Neural cell (in vitro differentiated cells): ENCODE data around the gene PDE8A.

ENCODE experiments used
- EZH2 ChIP-seq: fragments of 200-600, 300-800 bp; shearing (Covaris generic), sonication (generic); IDR thresholded peaks from 2 replicates; pipeline ENCODE4 v1.6.1; 2014; ENCODE audit warnings: antibody characterized with exemption, low read length, borderline replicate concordance, mild to moderate bottlenecking; ENCODE audit not compliant: insufficient read depth, poor library complexity, severe bottlenecking
- SMC3 ChIP-seq: fragments of 450-650 bp; conservative IDR thresholded peaks from 2 replicates; pipeline ENCODE4 v1.6.1; 2014; ENCODE audit warnings: antibody characterized with exemption, mild to moderate bottlenecking, moderate library complexity; ENCODE audit not compliant: poor library complexity
- TF ChIP-seq, protein P1 (sequence below): fragments of 450-650 bp; IDR thresholded peaks from 2 replicates; pipeline ENCODE4 v1.5.1; 2014; ENCODE audit warnings: antibody characterized with exemption, mild to moderate bottlenecking, moderate library complexity; ENCODE audit not compliant: poor library complexity, severe bottlenecking
- TF ChIP-seq, protein P2 (sequence below): IDR thresholded peaks from 2 replicates; pipeline ENCODE4 v1.6.1; 2012; ENCODE audit warnings: borderline replicate concordance

DNA sequence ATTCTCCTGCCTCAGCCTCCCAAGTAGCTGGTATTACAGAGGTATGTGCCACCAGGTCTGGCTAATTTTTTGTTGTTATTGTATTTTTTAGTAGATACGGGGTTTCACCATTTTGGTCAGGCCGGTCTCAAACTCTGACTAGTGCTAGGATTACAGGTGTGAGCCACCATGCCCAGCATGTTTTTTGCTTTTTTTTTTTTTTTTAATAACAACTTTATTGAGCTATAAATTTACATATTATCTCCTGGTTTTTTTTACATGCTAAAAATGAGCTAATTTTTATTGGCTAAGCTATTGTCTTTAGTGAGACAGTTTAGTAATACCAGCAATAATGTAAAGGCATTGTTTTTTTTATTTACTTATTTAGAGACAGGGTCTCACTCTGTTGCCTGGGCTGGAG lies 105.2 kb downstream of the PDE8A start:
- TF ChIP-seq SMC3 (no peak), EZH2 (no peak)
- TF ChIP-seq, protein P1, sequence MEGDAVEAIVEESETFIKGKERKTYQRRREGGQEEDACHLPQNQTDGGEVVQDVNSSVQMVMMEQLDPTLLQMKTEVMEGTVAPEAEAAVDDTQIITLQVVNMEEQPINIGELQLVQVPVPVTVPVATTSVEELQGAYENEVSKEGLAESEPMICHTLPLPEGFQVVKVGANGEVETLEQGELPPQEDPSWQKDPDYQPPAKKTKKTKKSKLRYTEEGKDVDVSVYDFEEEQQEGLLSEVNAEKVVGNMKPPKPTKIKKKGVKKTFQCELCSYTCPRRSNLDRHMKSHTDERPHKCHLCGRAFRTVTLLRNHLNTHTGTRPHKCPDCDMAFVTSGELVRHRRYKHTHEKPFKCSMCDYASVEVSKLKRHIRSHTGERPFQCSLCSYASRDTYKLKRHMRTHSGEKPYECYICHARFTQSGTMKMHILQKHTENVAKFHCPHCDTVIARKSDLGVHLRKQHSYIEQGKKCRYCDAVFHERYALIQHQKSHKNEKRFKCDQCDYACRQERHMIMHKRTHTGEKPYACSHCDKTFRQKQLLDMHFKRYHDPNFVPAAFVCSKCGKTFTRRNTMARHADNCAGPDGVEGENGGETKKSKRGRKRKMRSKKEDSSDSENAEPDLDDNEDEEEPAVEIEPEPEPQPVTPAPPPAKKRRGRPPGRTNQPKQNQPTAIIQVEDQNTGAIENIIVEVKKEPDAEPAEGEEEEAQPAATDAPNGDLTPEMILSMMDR, result no peak
- TF ChIP-seq, protein P2, sequence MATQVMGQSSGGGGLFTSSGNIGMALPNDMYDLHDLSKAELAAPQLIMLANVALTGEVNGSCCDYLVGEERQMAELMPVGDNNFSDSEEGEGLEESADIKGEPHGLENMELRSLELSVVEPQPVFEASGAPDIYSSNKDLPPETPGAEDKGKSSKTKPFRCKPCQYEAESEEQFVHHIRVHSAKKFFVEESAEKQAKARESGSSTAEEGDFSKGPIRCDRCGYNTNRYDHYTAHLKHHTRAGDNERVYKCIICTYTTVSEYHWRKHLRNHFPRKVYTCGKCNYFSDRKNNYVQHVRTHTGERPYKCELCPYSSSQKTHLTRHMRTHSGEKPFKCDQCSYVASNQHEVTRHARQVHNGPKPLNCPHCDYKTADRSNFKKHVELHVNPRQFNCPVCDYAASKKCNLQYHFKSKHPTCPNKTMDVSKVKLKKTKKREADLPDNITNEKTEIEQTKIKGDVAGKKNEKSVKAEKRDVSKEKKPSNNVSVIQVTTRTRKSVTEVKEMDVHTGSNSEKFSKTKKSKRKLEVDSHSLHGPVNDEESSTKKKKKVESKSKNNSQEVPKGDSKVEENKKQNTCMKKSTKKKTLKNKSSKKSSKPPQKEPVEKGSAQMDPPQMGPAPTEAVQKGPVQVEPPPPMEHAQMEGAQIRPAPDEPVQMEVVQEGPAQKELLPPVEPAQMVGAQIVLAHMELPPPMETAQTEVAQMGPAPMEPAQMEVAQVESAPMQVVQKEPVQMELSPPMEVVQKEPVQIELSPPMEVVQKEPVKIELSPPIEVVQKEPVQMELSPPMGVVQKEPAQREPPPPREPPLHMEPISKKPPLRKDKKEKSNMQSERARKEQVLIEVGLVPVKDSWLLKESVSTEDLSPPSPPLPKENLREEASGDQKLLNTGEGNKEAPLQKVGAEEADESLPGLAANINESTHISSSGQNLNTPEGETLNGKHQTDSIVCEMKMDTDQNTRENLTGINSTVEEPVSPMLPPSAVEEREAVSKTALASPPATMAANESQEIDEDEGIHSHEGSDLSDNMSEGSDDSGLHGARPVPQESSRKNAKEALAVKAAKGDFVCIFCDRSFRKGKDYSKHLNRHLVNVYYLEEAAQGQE, result no peak
